ENCODE results near the gene TMEM63B. TPM values are rescaled to one million over a fixed set of nuclear protein-coding genes. Genes with fewer than 3 reads are reported as not detected.
"Not testable (repeated sequence)": the region's sequence is repeated elsewhere in the genome, so short reads cannot be mapped to it uniquely, and the experiment has no call there.

The TMEM63B gene
- total RNA-seq, 2 experiments from 2014 or later: 11.4 to 12.8 TPM

- no peak for ATAC-seq (ENCODE audit: poor library complexity)
- Histone ChIP-seq H3K27ac (ENCODE audit: low read depth in 1 of 2, low read length in 2 of 2) (no peak overlapping the region), H3K27me3 (ENCODE audit: control insufficient read depth in 1 of 2, insufficient read depth in 2 of 2, low read length in 2 of 2) (peaks cover 0 to 4% of the 10 kb centered on the region in 2 experiments), H3K4me1 (ENCODE audit: insufficient read depth, low read length) (peaks cover 8% of the 10 kb centered on the region), H3K9me3 (ENCODE audit: control insufficient read depth in 1 of 2, insufficient read depth in 1 of 2, low read length in 2 of 2) (no peaks in the 10 kb centered on the region), H3K4me3 (ENCODE audit: low read length) (no peak overlapping the region), H3K36me3 (ENCODE audit: insufficient read depth, low read length) (no peaks in the 10 kb centered on the region)
- POLR2A ChIA-PET: no interaction called here
- H3K4me3 Mint-ChIP-seq: no peak overlapping the region
- TF ChIP-seq CTCF (IDR thresholded peaks at IDR 0.05): no peak
- H3K36me3 Mint-ChIP-seq (ENCODE audit: low read depth): no peaks in the 10 kb centered on the region
- intact Hi-C loops (cut with DNase I, micrococcal nuclease): no loop called here
- no peak for DNase-seq
- peaks cover 13% of the 10 kb centered on the region for H3K4me1 Mint-ChIP-seq (ENCODE audit: low read depth)
- H3K27me3 Mint-ChIP-seq: no peaks in the 10 kb centered on the region
- CTCF ChIA-PET: no interaction called here
- no peak overlapping the region for H3K27ac Mint-ChIP-seq
- no peaks in the 10 kb centered on the region for H3K9me3 Mint-ChIP-seq
These were observed 56.4 kb downstream of the TMEM63B start for GRCh38 chr6:44183783-44184182.

GRCh38 chr6:44185356-44185755 lies 58.0 kb downstream of the TMEM63B start:
- CTCF ChIA-PET; H3K4me1 ChIP-seq (ENCODE audit: insufficient read depth, low read length); H3K27ac Mint-ChIP-seq; H3K27me3 Mint-ChIP-seq; H3K27ac ChIP-seq (ENCODE audit: low read depth in 1 of 2, low read length in 2 of 2); H3K36me3 ChIP-seq (ENCODE audit: insufficient read depth, low read length); ATAC-seq (ENCODE audit: poor library complexity); H3K9me3 ChIP-seq (ENCODE audit: control insufficient read depth in 1 of 2, insufficient read depth in 1 of 2, low read length in 2 of 2); H3K36me3 Mint-ChIP-seq (ENCODE audit: low read depth); intact Hi-C loops (cut with DNase I, micrococcal nuclease); H3K27me3 ChIP-seq (ENCODE audit: control insufficient read depth in 1 of 2, insufficient read depth in 2 of 2, low read length in 2 of 2); H3K4me3 Mint-ChIP-seq; H3K9me3 Mint-ChIP-seq; DNase-seq; H3K4me3 ChIP-seq (ENCODE audit: low read length): not testable (repeated sequence)
- POLR2A ChIA-PET: interaction anchor here (1.0 to 1.5 kb wide), 4 partner anchors 12 to 68 kb away, joined by 3 to 6 read pairs (median 4); partner anchors contain the start of gene HSP90AB1
- H3K4me1 Mint-ChIP-seq (ENCODE audit: low read depth): peaks cover 13% of the 10 kb centered on the region

DNA sequence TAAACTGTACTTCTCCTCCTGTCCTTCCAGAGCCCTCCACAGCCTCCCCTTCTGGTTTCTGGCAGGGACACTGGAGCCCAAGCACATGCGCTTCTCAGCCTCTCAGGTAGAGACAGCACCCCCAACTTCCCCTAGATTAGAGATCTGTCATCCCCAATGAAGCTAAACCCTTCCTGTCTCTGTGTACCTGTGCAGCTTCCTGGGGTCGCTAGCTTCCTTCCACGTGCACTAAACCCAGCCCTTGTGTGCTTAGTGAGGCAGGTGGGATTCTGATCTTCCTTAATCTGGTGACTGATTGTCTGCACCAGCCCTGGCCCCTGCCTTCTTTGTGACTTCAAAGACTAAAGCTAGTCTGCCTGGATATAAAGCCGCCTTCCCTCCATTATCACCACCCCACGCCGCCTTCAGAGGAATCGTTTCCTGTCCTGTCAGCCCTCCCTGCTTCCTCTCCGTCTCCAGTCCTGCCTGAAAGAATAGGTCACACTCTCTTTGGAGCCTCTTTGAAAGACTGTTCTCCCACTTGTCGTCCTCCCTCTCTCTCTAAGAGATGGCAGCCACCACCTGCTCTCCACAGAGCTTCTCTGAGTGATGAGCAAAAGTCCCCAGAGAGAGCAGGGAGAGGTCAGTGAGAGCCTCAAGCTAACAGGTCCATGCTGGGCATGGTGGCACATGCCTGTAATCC lies 58.7 kb downstream of the TMEM63B start:
- H3K4me3 Mint-ChIP-seq: peak overlapping the region; percentile 13
- DNase-seq: peak in 1 of 14 experiments; percentile 7
- CTCF ChIA-PET: no interaction called here

More for the DNA sequence above, 58.7 kb downstream of the TMEM63B start:
- H3K36me3 ChIP-seq (ENCODE audit: insufficient read depth, low read length): no peaks in the 10 kb centered on the region
- no peak for TF ChIP-seq CTCF (IDR thresholded peaks at IDR 0.05)
- peaks cover 0 to 4% of the 10 kb centered on the region in 2 experiments for H3K27me3 ChIP-seq (ENCODE audit: control insufficient read depth in 1 of 2, insufficient read depth in 2 of 2, low read length in 2 of 2)
- H3K27ac ChIP-seq (ENCODE audit: low read depth in 1 of 2, low read length in 2 of 2): no peak overlapping the region
- intact Hi-C loops (cut with DNase I, micrococcal nuclease): no loop called here
- peaks cover 8% of the 10 kb centered on the region for H3K4me1 ChIP-seq (ENCODE audit: insufficient read depth, low read length)
- no peak overlapping the region for H3K4me3 ChIP-seq (ENCODE audit: low read length)
- no peaks in the 10 kb centered on the region for H3K9me3 ChIP-seq (ENCODE audit: control insufficient read depth in 1 of 2, insufficient read depth in 1 of 2, low read length in 2 of 2)
- POLR2A ChIA-PET: interaction anchor here (1.0 to 1.5 kb wide), 4 partner anchors 11 to 68 kb away, joined by 3 to 6 read pairs (median 4); partner anchors contain the start of gene HSP90AB1
- peak; percentile 64 for ATAC-seq (ENCODE audit: poor library complexity)
- Mint-ChIP-seq H3K36me3 (ENCODE audit: low read depth) (no peaks in the 10 kb centered on the region), H3K9me3 (no peaks in the 10 kb centered on the region), H3K4me1 (ENCODE audit: low read depth) (peaks cover 13% of the 10 kb centered on the region), H3K27ac (peak overlapping the region; percentile 5), H3K27me3 (no peaks in the 10 kb centered on the region)
